Trophoblast cell (in vitro differentiated cells and primary cell): ENCODE data around the gene EHD3.

Experiments
- DNase-seq, 2 donors: peaks; one replicate each; pipeline ENCODE4 v3.0.0-alpha.2; 2016
- H2AFZ ChIP-seq: 2 replicates; pipeline ENCODE4 v1.6.1; 2013; ENCODE audit warnings: low read length, moderate library complexity, mild to moderate bottlenecking; ENCODE audit not compliant: insufficient read depth, poor library complexity
- H2AK5ac ChIP-seq: 2 replicates; pipeline ENCODE4 v1.6.1; 2013; ENCODE audit warnings: mild to moderate bottlenecking, low read length
- H2BK120ac ChIP-seq: 2 replicates; pipeline ENCODE4 v1.6.1; 2013; ENCODE audit warnings: low read length, mild to moderate bottlenecking, moderate library complexity; ENCODE audit not compliant: insufficient read depth, poor library complexity
- H2BK12ac ChIP-seq: 2 replicates; pipeline ENCODE4 v1.6.1; 2013; ENCODE audit warnings: mild to moderate bottlenecking, low read length, moderate library complexity
- H2BK5ac ChIP-seq: 2 replicates; pipeline ENCODE4 v1.6.1; 2013; ENCODE audit warnings: low read length, low read depth, moderate library complexity, mild to moderate bottlenecking; ENCODE audit not compliant: poor library complexity
- H3K14ac ChIP-seq: 2 replicates; pipeline ENCODE4 v1.6.1; 2013; ENCODE audit warnings: mild to moderate bottlenecking, low read length
- H3K18ac ChIP-seq: 2 replicates; pipeline ENCODE4 v1.6.1; 2013; ENCODE audit warnings: mild to moderate bottlenecking, low read length
- H3K23ac ChIP-seq: 2 replicates; pipeline ENCODE4 v1.6.1; 2013; ENCODE audit warnings: low read length
- H3K27ac ChIP-seq: 2 replicates; pipeline ENCODE4 v1.5.1; 2013; ENCODE audit warnings: low read depth, mild to moderate bottlenecking, inconsistent platforms, low read length, moderate library complexity
- H3K27me3 ChIP-seq: 2 replicates; pipeline ENCODE4 v1.6.1; 2013; ENCODE audit warnings: inconsistent platforms, mild to moderate bottlenecking, low read length, moderate library complexity; ENCODE audit not compliant: insufficient read depth
- H3K36me3 ChIP-seq, 2 experiments: 1 replicate in 1 of 2; 2 replicates in 1 of 2; pipeline ENCODE4 v1.6.1; 2013; ENCODE audit warnings: low read length in 2 of 2, mild to moderate bottlenecking in 2 of 2, moderate library complexity in 1 of 2; ENCODE audit not compliant: insufficient read depth in 2 of 2, control insufficient read depth in 1 of 2
- H3K4ac ChIP-seq: 2 replicates; pipeline ENCODE4 v1.6.1; 2013; ENCODE audit warnings: low read depth, mild to moderate bottlenecking, low read length, moderate library complexity
- H3K4me1 ChIP-seq, 2 experiments: 1 replicate in 1 of 2; 2 replicates in 1 of 2; pipeline ENCODE4 v1.6.1; 2013; ENCODE audit warnings: low read length in 2 of 2, mild to moderate bottlenecking in 2 of 2, moderate library complexity in 1 of 2; ENCODE audit not compliant: insufficient read depth in 2 of 2, control insufficient read depth in 1 of 2
- H3K4me2 ChIP-seq: 2 replicates; pipeline ENCODE4 v1.6.1; 2013; ENCODE audit warnings: inconsistent platforms, mild to moderate bottlenecking, low read length, moderate library complexity
- H3K4me3 ChIP-seq: 2 replicates; pipeline ENCODE4 v1.5.1; 2013; ENCODE audit warnings: mild to moderate bottlenecking, low read depth, low read length, inconsistent platforms
- H3K79me1 ChIP-seq: one replicate; pipeline ENCODE4 v1.6.1; 2013; ENCODE audit warnings: low read length
- H3K79me2 ChIP-seq: 2 replicates; pipeline ENCODE4 v1.6.1; 2013; ENCODE audit warnings: low read length, mild to moderate bottlenecking; ENCODE audit not compliant: control insufficient read depth, insufficient read depth, poor library complexity
- H3K9ac ChIP-seq: 2 replicates; pipeline ENCODE4 v1.6.1; 2013; ENCODE audit warnings: mild to moderate bottlenecking, low read length
- H3K9me3 ChIP-seq: 2 replicates; pipeline ENCODE4 v1.6.1; 2013; ENCODE audit warnings: low read depth, mild to moderate bottlenecking, control low read depth, inconsistent platforms, low read length; ENCODE audit not compliant: insufficient read depth
- H4K12ac ChIP-seq: 2 replicates; pipeline ENCODE4 v1.6.1; 2013; ENCODE audit warnings: low read depth, mild to moderate bottlenecking, low read length, moderate library complexity
- H4K8ac ChIP-seq: 2 replicates; pipeline ENCODE4 v1.6.1; 2013; ENCODE audit warnings: low read depth, mild to moderate bottlenecking, low read length, moderate library complexity
- H4K91ac ChIP-seq: one replicate; pipeline ENCODE4 v1.6.1; 2013; ENCODE audit warnings: low read depth, mild to moderate bottlenecking, low read length, moderate library complexity
- WGBS: extraction: QIAGEN DNeasy Blood & Tissue Kit; methylation state at CpG from one replicate; pipeline ENCODE4 v1.1.7; 2013; ENCODE audit warnings: missing lambda C conversion rate; ENCODE audit not compliant: insufficient read length, insufficient coverage; ENCODE audit errors: extremely low coverage; 5-methylcytosine and 5-hydroxymethylcytosine counted together

Gene EHD3

DNA sequence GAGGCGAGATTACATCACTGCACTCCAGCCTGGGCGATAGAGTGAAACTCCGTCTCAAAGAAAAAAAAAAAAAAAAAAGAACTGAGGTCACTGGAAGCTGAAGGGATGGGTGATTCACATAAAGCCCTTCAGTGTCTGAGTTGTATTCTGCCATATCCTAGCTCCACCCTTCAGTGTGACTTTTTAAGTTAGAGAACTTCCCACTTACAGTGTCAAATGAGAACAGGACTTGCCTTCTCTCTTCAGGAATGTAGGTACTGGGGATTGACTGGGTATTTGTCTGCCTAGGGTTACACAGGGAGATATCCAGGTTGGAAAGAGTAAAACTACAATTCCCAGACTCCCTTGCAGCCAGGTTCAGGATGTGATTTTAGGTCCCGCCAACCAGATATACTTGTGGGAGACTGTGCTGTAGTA is 37.9 kb downstream of the EHD3 start:
- peak overlapping the region; percentile 88 for H4K91ac ChIP-seq
- peak; percentile 48 to 74 for DNase-seq
- peak overlapping the region; percentile 93 for H2BK12ac ChIP-seq
- peaks cover 36% of the 10 kb centered on the region for H3K79me1 ChIP-seq
- H3K4ac ChIP-seq = no peak overlapping the region
- no peaks in the 10 kb centered on the region for H3K27me3 ChIP-seq
- no peak overlapping the region for H3K4me2 ChIP-seq
- H3K9ac ChIP-seq = no peak overlapping the region
- peaks cover 21 to 34% of the 10 kb centered on the region in 2 experiments for H3K4me1 ChIP-seq
- H2BK5ac ChIP-seq = peak overlapping the region; percentile 86
- peak overlapping the region; percentile 77 for H2BK120ac ChIP-seq
- peak overlapping the region; percentile 39 for H3K14ac ChIP-seq
- no peak overlapping the region for H3K4me3 ChIP-seq
- H3K23ac ChIP-seq = no peak overlapping the region
- no peaks in the 10 kb centered on the region for H3K9me3 ChIP-seq
- no peak overlapping the region for H2AFZ ChIP-seq
- H4K8ac ChIP-seq = peak overlapping the region; percentile 53
- H2AK5ac ChIP-seq = no peak overlapping the region
- no CpG with 5 or more reads among the region's 4 CpGs for WGBS
- H3K27ac ChIP-seq = peak overlapping the region; percentile 92
- H3K79me2 ChIP-seq = peaks cover 3% of the 10 kb centered on the region
- peaks cover 8 to 10% of the 10 kb centered on the region in 2 experiments for H3K36me3 ChIP-seq
- H3K18ac ChIP-seq = peak overlapping the region; percentile 60
- H4K12ac ChIP-seq = no peak overlapping the region

DNA sequence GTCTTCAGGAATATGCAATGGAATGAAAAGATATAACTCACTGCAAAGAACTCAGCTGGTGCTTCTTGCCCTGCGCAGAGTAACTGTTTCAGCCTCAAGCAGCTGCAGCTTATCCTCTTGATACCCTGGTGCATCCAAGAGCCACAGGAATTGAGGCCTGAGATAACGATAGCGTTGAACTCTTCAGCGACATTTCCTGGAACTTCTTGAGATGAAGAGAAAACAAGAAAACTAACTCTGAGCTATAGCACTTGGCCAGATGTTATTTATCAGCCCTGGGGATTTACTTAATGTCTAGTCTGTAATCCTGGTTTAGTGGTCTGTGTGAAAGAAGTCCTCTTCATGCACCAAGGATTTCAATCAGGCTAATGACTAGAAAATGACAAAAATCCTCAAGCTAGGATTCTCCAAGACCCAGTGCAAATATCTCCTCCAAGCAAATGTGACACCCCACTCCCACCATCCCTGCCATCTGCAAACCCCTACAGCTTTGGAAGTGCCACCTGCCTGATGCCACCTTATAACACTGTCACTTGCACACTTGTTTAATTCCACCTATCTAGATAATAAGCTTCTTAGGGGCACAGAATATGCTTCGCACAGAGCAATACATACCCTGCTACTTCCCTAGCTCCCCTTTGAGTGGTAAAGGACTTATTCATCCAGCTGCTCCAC is 40.6 kb downstream of the EHD3 start:
- Histone ChIP-seq H2BK5ac (no peak overlapping the region), H3K9ac (no peak overlapping the region), H3K27ac (no peak overlapping the region), H3K14ac (no peak overlapping the region), H4K12ac (no peak overlapping the region), H3K4me3 (no peak overlapping the region), H3K4me2 (no peak overlapping the region), H4K91ac (peak overlapping the region; percentile 10), H3K23ac (no peak overlapping the region), H2AFZ (no peak overlapping the region), H3K18ac (no peak overlapping the region), H2BK120ac (no peak overlapping the region), H4K8ac (no peak overlapping the region), H2BK12ac (peak overlapping the region; percentile 28), H3K79me1 (peaks cover 30% of the 10 kb centered on the region), H3K79me2 (peaks cover 3% of the 10 kb centered on the region), H3K4ac (no peak overlapping the region), H3K36me3 (no peaks in the 10 kb centered on the region), H3K4me1 (peaks cover 16 to 33% of the 10 kb centered on the region in 2 experiments), H2AK5ac (no peak overlapping the region), H3K9me3 (peaks cover 3% of the 10 kb centered on the region), H3K27me3 (no peaks in the 10 kb centered on the region)
- no CpG with 5 or more reads among the region's 5 CpGs for WGBS
- peak in 1 of 2 donors; percentile 41 for DNase-seq

DNA sequence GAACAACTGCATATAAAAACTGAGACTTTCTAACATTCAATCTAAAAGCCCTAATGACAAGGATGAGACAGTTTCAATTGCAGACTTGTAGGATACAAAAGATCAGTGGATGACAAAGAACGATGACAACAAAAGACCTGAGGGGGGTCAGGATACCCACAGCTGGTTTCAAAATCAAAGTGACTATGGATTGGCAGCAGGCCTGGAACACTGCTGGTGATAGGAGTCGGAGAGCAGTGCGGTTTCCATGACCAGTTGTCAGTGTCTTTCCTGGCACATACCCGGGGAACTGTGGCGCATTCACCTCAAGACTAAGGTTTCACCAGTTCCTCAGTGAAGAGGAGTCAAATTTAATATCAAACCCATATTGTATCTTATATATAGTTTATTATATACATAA is 42.0 kb downstream of the EHD3 start:
- no peak overlapping the region for H3K18ac ChIP-seq
- H3K14ac ChIP-seq = no peak overlapping the region
- no peak overlapping the region for H2BK120ac ChIP-seq
- no peak overlapping the region for H3K27ac ChIP-seq
- H3K79me2 ChIP-seq = peaks cover 3% of the 10 kb centered on the region
- no peak overlapping the region for H2AK5ac ChIP-seq
- no peak overlapping the region for H4K8ac ChIP-seq
- no peak for DNase-seq
- no peaks in the 10 kb centered on the region for H3K36me3 ChIP-seq
- H3K27me3 ChIP-seq = no peaks in the 10 kb centered on the region
- peaks cover 4% of the 10 kb centered on the region for H3K9me3 ChIP-seq
- H4K12ac ChIP-seq = no peak overlapping the region
- H3K79me1 ChIP-seq = peaks cover 25% of the 10 kb centered on the region
- WGBS = no CpG with 5 or more reads among the region's 5 CpGs
- no peak overlapping the region for H3K9ac ChIP-seq
- no peak overlapping the region for H2AFZ ChIP-seq
- H4K91ac ChIP-seq = peak overlapping the region; percentile 40
- no peak overlapping the region for H3K23ac ChIP-seq
- H3K4me1 ChIP-seq = peaks cover 14 to 26% of the 10 kb centered on the region in 2 experiments
- H3K4ac ChIP-seq = no peak overlapping the region
- H2BK5ac ChIP-seq = no peak overlapping the region
- H3K4me2 ChIP-seq = no peak overlapping the region
- no peak overlapping the region for H2BK12ac ChIP-seq
- H3K4me3 ChIP-seq = no peak overlapping the region

DNA sequence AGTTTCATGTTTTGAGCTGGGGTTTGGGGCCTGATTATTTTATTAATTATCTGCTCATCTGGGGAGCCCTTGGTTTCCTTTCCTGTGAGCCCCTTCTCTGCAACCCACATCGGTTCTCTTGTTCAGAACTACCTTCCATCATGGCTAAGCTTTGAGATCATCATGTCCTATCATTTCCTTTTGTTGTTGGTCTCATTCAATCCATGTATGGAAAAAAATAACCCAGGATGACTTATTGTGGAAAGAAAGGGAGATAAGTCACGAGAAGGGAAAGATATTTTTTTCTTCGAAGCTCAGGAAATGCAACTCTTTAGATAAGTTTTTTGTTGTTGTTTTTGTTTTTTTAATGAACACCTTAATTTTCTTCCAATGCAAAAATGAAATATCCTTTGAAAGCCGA is 43.7 kb downstream of the EHD3 start:
- Histone ChIP-seq H4K8ac (no peak overlapping the region), H3K4me2 (no peak overlapping the region), H3K23ac (no peak overlapping the region), H3K9me3 (peaks cover 4% of the 10 kb centered on the region), H2BK12ac (no peak overlapping the region), H3K79me2 (no peaks in the 10 kb centered on the region), H2BK120ac (no peak overlapping the region), H2AK5ac (no peak overlapping the region), H3K14ac (no peak overlapping the region), H3K36me3 (no peaks in the 10 kb centered on the region), H2BK5ac (no peak overlapping the region), H3K27ac (no peak overlapping the region), H3K18ac (no peak overlapping the region), H3K9ac (no peak overlapping the region), H3K4me1 (peaks cover 5 to 17% of the 10 kb centered on the region in 2 experiments), H3K4me3 (no peak overlapping the region), H3K27me3 (no peaks in the 10 kb centered on the region), H4K12ac (no peak overlapping the region), H2AFZ (no peak overlapping the region), H4K91ac (no peak overlapping the region), H3K4ac (no peak overlapping the region), H3K79me1 (peaks cover 18% of the 10 kb centered on the region)
- DNase-seq = no peak
- no CpG with 5 or more reads among the region's 4 CpGs for WGBS
